ENCODE data around the gene KCNA5.

The KCNA5 gene

DNA sequence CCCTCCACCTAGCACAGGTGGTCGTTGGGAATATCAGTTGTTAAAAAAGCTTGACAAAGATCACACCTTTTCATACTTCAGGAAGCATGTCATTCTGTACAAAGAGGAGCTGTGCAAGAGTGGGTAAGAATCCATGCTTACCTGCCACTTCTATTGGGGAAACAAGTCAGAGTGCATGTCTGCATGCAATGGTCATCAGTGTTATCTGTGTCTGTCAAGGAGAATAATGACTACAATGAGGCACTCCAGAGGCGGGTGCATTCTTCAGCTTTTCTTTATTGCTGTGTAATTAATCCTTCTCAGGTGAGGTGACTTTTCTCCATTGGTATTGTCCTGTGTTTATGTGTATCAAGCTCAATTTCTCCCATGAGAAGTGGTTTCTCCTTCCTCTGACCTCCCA, 24.4 kb downstream of the KCNA5 start:
- DNase-seq: no peak

DNA sequence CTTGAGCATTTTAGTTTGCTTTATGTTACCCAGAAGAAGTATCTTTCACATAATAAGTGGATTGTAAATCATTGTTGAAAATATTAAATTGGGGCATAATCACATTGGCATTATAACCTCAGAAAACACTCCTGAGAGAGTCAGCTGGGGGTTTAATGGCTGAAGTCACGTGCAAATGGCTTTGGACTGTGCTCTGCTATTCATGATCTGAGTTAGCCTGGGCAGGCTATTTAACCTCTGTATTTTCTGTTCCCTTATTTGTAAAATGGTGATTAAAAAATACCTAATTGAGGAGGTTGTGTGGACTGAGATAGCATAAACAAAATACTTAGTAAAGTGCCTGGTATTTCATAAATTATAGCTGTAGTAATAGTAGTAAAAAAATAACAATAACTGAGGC, 24.9 kb downstream of the KCNA5 start:
- DNase-seq: no peak

DNA sequence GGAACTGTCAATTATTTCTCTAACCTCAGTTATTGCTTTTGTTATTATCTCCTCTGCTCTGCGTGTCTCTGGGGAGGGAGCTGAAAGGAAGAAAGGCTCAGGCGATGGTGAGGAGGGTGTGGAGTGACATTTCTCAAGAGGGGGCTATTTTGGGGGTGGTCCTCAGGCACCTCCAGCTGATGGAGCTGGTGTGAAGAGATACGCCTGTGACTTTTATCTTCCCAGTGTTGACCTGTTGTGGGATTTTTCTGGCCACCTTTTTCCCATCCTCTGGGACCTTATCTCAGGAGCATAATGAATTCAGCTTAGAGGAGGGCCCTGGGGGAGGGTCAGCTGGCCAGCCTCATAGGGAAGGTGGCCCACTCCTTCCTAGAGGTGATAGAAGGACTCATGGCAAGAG, 26.4 kb downstream of the KCNA5 start:
- DNase-seq: no peak

DNA sequence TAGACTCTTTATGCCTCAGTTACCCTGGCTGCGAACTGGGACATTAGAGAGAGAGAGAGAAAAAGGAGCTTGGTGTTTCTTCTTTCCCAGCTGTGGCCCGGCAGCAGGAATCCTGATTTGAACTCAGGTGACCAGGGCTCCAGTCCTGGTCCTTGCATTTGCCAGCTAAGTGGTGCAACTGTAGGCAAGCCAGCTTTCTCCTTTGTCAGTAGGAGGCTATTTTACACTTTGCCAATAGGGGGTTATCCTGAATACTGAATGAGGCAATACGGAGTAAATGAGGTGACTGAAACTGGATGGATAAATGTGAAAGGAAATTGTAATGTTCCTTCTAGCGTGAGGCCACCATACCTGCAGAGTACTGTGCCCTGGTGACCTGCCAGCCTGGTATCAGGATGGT, 27.8 kb downstream of the KCNA5 start:
- no peak for DNase-seq

DNA sequence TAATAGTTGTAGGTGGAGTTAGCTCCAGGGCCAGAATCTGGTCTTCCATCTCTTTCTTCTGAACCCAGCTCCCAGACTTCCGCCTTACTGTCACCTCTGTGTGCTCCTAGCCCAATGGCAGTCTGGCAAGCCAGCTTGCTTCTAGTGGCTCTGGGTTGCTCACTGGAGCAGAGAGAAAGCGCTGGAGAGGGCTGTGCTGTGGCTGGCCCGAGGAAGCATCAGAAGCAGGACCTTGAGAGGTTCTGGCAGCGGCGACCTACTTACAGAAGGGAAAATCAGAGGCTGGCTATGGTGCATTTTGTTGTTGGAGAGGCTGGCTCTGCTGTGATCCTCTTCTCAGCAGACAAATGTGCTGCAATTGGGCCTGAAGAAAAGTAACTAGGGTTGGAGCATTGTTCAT, 28.6 kb downstream of the KCNA5 start:
- no peak for DNase-seq

DNA sequence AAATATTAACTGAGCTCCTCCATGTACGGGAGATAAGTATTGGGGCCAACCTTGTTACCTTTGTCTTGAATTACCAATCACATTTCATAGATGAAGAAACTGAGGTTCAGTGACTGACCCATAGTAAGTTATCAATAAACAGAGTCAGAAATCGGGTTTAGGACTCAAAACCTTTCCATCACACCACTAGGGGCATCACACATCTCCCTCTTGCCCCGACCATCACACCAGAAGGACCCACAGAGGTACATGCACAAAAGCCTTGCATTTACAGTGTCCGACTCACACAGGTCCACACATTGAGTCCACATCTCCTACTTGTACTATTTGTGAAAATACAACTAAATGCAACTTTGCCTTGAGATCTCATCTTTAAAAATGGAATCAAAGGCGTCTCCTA, 29.4 kb downstream of the KCNA5 start:
- DNase-seq: no peak

DNA sequence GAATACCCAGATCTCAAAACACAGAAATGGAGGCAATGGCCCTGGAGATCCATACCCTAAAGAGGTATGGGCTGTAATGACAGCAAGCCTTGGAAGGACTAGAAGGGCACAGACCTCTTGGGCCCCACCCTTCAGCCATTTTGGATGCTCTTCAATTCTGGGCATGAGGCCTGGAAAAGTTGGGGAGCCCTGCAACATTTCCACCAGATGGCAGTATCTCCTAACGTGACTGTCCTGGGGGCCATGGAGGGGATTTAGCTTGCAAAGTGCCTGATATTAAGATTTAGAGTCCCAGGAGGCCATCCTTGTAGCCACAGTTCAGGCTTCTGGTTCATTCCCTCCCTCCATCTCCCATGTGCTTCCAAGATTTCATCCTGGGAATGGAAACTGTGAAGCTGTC, 30.2 kb downstream of the KCNA5 start:
- no peak for DNase-seq

DNA sequence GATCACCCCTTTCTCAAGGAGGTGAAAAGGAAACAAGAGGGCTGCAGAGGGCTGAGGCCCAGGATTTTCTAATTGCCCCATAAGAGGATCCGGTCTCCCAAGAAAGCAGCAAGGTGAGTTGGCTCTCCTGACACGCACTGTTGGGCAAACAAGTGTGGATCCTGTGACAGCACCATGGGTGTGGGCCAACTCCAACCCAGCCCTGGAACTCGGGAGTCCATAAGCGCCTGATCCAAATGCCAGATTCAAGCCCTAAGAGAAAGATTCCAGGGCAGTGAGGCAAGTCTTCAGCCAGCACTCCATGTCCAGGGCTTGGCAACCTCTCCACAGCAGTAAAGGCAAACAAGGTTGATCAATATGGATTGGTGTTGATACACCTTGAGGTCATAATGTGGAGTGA, 33.1 kb downstream of the KCNA5 start:
- no peak for DNase-seq

DNA sequence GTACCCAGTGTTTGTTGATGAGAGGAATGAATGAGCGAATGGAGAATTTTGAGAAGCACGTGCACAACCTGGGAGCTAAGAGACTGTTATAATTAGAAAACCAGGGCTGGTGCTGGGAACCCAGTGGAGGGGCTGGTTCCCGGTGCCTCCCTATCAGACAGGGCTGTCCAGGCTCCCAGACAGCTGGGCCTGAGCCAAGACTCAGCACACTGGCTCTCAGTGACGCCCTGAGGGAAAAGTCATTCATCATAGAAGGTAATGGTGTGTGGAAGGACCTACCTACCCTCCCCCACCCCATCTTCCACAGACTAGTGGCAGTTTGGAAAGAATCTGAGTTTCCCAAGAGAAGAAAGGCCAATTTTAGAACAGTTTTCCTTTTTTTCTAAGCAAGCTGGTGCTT, 34.7 kb downstream of the KCNA5 start:
- peak; percentile 77 for DNase-seq

DNA sequence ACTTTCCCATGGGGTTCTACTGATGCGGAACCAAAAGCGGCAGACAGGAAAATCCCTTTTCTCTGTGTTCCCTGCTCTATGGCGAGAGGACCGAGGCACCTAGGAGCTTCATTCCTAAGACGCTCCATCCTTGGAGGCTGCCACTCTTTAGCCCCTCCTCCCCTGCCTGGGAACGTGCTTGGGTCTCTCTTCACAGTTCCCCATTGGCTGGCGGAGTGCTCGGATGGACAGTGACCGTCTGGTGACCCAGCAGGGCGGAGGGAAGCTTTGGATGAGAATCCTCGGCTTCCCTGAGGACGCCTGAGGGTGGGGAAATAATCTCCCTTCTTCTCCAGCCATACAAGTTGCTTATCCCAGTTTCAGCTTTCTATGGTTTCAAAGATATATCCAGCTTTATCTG, 37.3 kb downstream of the KCNA5 start:
- DNase-seq: no peak

DNA sequence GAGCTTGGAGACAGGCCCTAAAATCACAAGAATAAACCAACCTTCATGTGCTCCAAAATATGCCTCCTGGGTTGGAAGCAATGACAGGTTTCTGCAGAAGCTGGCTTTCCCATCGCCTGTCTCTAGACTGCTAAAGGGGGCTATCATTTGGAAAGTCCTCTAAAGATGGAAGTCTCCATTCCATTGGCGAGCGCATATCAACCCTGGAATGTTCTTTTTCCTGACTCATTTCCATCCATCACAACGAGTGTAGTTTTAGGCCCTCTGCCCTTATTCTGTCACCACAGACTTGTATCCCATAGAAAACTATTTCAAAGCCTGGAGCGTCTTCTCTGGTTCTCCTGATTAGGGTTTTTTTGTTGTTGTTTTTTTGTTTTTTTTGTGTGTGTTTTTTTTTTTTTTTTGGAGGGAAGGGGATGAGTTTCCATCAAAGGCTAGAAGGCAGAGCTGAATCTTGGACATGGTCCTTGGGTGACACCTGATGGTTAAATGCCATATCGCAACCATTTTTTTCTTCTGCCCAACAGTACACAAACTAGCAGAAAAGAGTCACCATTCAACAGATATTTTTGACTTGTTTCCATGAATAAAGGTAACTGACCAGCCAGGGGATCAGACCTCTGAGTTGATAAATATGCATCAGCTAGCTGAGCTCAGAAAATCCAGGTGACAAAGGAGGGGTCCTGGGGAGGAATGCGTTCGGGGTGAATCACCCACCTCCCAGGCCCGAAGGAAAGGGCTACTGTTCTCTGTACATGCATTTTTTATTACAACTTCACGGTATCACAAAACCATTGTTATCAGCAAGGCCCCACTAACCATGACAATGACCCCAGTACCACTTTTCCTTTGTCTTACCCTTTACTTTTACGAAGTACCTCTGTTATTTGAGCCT, 40.5 kb downstream of the KCNA5 start:
- peak; percentile 63 for DNase-seq

DNA sequence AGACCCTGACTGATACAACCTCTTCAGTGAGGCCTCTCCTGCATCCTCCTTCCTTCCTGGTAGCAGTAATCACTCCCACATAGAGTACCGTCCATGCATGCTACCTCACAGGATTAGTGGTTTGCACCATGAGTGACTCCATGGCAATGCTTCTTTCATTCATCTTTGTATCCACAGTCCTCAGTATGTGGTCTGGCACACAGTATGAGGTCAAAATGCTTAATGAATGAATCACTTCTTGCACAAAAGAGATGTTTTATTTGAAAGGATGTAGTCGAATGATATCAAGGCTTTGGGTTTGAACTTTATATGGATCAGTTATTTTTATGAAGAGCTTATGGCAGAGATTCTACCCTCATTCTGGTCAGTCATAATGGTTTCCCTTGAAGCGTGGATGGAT, 42.2 kb downstream of the KCNA5 start:
- peak; percentile 99 for DNase-seq

DNA sequence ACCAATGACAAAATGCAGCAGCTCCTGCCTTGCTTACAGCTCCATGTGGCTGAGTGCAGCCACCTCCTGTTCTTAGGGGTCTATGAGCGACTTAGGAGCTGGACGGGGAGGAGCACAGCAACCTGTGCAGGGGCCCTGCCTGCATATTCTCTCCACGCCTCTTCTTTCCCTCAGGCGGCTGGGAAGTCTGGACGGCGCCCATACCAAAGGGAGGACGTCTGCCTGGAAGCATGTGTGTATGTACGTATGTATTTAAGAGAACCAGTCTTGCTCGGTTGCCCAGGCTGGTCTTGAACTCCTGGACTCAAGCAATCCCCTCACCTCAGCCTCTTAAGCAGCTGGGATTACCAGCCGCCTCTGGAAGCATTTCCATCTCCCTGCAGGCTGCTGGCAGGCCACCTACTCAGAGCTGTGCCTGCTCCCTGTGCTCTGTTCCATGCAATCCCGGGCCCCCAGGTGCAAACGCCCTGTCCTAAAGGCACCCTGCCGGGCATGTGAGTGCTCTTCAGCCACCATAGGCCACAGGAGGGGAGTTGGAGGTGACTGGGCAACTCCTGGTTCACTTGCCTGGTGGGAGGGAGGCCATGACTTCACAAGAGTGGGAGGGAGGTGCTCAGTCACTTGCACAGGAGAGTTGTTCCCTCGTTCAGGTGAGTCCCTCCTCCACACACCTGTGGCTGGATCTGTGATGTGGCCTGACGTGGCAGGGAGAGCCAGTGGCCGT, 44.3 kb downstream of the KCNA5 start:
- no peak for DNase-seq

DNA sequence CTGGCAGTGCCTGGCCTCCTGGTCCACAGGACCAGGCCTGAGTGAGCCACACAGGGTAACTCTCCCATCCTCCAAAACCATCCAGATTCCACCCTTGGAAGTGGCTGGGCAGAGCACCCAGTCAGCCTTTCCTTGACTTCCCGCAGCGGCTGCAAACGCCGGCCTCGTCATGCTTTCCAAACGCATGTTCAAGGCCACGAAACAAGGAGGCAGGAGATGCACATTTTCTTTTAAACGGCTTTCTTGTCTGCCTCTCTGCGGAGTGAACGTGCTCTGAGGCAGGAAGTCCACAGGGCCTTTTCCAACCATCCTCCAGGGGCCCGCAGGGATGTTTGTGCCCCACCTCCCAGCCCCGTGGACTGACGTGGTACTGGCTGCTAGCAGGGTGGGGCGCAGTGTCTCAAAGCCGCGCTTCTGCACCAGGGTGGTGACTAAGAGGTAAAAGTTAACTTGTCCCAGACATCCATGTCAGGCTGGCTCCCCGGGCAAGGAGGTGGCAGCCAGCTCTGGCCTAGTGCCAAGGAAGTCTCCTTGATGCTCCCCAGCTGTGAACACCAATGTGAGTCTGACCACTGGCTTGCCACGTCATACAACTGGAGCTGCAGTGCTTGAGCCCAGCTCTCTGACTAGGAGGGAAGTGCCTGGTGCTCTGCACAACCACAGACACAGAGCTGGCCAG, 45.0 kb downstream of the KCNA5 start:
- DNase-seq: no peak

DNA sequence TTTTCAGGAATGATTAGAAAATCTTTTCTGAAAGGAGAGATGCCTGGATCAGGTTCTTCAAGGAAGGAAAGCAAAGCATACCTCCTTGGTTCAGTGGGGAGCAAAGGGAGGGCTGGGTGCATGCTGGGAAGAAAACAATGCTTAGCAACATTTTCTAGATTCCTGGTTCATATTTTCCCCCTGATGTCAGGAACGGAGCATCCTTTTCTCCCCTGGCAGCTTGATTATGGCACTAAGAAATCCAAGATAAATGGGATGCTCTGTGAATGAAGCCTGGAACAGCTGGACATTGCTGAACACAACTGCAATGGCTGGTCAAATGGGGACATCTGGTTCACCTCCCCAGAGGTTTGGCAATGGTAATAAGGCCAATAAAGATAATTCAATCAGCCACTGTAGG, 50.9 kb downstream of the KCNA5 start:
- DNase-seq: no peak

DNA sequence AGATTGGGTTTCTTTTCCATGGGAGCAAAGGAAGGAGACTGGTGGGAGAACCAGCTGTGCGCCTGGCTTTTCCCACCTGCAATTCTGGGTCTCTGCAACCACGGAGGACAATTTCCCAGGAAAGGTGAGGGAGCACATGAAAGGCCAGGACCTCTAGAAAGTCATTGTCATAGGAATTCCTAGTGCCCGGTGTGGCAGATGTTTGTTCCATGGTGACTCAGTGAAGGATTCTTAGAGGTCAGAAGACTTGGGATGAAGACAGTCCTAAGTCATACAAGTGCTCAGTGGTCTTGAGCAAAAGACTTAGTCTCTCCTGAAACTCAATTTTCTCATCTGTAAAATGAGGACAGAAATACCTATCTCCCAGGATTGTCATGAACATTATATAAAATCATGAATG, 51.3 kb downstream of the KCNA5 start:
- no peak for DNase-seq

Measured in kidney glomerular epithelial cell (primary cell).